ENCODE measurements around the gene NAPB.

DNA sequence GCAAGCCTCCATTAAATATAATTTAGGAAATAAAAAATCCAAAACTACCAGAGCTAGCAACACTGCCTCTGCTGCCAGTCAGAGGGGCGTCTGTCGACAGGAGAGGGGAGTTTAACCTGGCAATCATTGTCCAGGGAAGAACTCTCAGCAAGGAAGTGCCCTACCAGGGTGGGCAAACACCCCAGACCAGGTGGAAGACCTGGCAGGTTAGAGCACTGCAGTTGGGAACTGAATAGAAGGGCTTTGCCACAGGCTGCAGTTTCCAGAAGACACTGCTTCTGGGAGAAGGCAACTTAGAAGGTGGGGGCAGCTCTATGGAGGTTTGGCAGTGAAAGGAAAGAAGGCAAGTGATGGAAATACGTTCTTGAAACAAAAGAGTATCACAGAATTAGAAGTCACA is 11.5 kb downstream of the NAPB start:
- TF ChIP-seq, protein P1, sequence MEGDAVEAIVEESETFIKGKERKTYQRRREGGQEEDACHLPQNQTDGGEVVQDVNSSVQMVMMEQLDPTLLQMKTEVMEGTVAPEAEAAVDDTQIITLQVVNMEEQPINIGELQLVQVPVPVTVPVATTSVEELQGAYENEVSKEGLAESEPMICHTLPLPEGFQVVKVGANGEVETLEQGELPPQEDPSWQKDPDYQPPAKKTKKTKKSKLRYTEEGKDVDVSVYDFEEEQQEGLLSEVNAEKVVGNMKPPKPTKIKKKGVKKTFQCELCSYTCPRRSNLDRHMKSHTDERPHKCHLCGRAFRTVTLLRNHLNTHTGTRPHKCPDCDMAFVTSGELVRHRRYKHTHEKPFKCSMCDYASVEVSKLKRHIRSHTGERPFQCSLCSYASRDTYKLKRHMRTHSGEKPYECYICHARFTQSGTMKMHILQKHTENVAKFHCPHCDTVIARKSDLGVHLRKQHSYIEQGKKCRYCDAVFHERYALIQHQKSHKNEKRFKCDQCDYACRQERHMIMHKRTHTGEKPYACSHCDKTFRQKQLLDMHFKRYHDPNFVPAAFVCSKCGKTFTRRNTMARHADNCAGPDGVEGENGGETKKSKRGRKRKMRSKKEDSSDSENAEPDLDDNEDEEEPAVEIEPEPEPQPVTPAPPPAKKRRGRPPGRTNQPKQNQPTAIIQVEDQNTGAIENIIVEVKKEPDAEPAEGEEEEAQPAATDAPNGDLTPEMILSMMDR (IDR thresholded peaks at IDR 0.05), result no peak
- no peak for TF ChIP-seq POLR2A (IDR thresholded peaks at IDR 0.05)

All from sigmoid colon (tissue), 3 donors.